Lower leg skin (tissue), 4 donors: ENCODE data around the gene FYCO1. TPM values are rescaled to one million over a fixed set of nuclear protein-coding genes. Genes with fewer than 3 reads are reported as not detected.

Experiments
- DNase-seq, 2 donors: peaks; one replicate each; pipeline ENCODE4 v3.0.0-alpha.2; 2019; ENCODE audit warnings: low spot score in 2 of 2
- H3K4me3 ChIP-seq: fragments of 200-600 bp; sonication (generic); 2 replicates; pipeline ENCODE4 v1.5.1; 2017; ENCODE audit warnings: mild to moderate bottlenecking, low read depth; ENCODE audit not compliant: poor library complexity, severe bottlenecking
- POLR2A ChIP-seq, 2 donors: fragments of 450-650 bp; IDR thresholded peaks; one replicate each; pipeline ENCODE4 v1.6.1; 2016 to 2017; ENCODE audit warnings: antibody characterized with exemption in 2 of 2, mild to moderate bottlenecking in 1 of 2, moderate library complexity in 1 of 2
- WGBS, 2 donors: methylation state at CpG; one replicate each; pipeline ENCODE4 v1.1.5; 2018; 5-methylcytosine and 5-hydroxymethylcytosine counted together
- intact Hi-C: fragments of 100-400 bp; cut with DNase I; formaldehyde crosslinking; loops from one replicate; pipeline ENCODE4 v1.15.0; 2023; ENCODE audit warnings: low total_unique reads
- total RNA-seq, 4 donors: library from RNA; depleted of rRNA; stranded (reverse); fragments of >200 nt; gene quantifications; one replicate each; pipeline ENCODE4 v1.1.0, GENCODE V29; 2016
- TF ChIP-seq, protein P1 (sequence below), 3 donors: fragments of 450-650 bp; IDR thresholded peaks; one replicate each; pipeline ENCODE4 v1.5.1; 2016; ENCODE audit warnings: antibody characterized with exemption in 3 of 3, mild to moderate bottlenecking in 3 of 3, moderate library complexity in 2 of 3

Gene FYCO1
- total RNA-seq, 4 donors from 2014 or later, result 35.0 to 57.0 (median 51.3) TPM

DNA sequence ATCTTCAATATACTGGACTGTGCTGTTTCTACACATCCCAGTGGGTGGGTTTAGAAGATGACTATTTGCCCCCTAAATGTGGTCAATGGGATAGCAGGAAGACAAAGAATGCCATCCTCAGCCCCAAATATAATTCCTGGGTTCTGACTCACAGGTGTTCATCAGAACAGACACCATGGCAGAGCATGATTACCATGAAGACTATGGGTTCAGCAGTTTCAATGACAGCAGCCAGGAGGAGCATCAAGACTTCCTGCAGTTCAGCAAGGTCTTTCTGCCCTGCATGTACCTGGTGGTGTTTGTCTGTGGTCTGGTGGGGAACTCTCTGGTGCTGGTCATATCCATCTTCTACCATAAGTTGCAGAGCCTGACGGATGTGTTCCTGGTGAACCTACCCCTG lies 49.3 kb downstream of the FYCO1 start:
- WGBS, 2 donors, result 100% methylated on average over 1 of the region's 1 CpG
- intact Hi-C loops, result no loop called here
- no peak overlapping the region for H3K4me3 ChIP-seq
- peak in 1 of 2 donors; percentile 17 for DNase-seq
- TF ChIP-seq, protein P1, sequence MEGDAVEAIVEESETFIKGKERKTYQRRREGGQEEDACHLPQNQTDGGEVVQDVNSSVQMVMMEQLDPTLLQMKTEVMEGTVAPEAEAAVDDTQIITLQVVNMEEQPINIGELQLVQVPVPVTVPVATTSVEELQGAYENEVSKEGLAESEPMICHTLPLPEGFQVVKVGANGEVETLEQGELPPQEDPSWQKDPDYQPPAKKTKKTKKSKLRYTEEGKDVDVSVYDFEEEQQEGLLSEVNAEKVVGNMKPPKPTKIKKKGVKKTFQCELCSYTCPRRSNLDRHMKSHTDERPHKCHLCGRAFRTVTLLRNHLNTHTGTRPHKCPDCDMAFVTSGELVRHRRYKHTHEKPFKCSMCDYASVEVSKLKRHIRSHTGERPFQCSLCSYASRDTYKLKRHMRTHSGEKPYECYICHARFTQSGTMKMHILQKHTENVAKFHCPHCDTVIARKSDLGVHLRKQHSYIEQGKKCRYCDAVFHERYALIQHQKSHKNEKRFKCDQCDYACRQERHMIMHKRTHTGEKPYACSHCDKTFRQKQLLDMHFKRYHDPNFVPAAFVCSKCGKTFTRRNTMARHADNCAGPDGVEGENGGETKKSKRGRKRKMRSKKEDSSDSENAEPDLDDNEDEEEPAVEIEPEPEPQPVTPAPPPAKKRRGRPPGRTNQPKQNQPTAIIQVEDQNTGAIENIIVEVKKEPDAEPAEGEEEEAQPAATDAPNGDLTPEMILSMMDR (IDR thresholded peaks at IDR 0.05), result no peak
- no peak for TF ChIP-seq POLR2A (IDR thresholded peaks at IDR 0.05)

DNA sequence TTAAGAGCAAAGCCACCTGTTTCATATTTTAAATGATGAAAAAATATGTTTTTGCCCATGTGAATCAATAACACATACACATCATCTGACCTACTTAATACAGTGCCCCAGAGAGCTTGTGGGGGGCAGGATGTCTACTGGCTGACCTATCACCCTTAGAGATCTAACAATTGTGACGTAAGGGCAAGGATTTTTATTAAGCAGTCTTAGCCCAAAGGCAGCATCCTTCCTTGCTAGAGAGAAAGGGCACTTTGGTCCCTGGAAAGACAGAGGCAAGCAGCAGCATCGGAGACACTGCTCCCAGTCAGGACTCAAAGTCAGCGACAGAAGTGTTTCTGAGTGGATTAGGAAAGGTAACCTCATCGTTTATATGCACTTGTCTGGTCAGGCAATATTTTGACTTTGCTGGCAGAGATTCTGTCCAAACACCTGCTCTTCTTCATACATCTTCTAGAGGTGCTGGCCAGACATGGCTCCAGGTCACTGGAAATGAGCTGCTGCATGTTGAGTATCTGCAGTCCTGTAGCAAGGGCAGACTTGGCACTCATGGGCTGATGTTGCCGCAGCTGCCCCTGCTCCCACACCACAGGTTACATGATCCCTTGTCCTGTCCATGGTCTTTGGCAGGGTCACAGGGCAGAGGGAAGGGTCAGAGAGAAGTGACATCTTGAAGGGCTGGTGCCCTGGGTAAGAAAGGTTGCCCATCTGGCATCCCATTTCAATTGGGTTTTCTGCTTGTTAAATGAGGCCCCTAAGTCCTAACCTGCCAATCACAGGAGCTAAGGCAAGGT lies 50.6 kb downstream of the FYCO1 start:
- DNase-seq, result peak in 1 of 2 donors; percentile 53
- WGBS, 2 donors, result 84 to 88% methylated on average over 5 of the region's 5 CpGs
- no peak overlapping the region for H3K4me3 ChIP-seq
- TF ChIP-seq, protein P1 (IDR thresholded peaks at IDR 0.05), result no peak
- TF ChIP-seq POLR2A (IDR thresholded peaks at IDR 0.05), result no peak
- intact Hi-C loops, result loop anchor here (5.0 kb wide), 1 partner anchor 502 kb away; no protein-coding TSS in a partner anchor

DNA sequence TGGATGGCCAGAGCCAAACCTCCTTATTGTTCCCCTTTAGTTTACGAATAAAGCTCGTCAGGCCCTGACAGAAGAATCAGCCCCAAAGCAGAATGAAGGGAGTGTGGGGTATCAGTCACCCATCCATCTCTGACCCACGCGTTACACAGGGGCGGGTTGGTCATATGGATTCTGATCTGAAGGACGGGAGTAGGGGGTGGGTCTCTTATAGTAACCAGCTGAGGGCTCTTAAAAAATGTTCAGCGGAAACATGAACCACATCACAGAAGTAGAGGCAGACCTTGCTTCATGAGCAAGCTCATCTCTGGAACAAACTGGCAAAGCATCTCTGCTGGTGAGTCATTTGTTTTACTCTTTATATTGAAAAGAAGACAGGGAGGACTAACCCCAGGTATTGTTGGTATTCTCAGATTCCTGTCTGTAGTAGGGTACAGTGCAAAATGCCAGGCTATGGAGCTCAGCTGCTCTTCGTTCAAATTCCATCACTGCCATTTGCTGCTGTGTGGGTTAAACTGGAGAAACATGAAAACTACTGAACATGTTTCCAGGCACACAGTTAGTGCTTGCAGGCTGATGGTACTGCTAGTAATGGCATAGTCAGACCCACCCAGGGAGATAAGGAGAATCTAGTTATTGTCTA lies 52.3 kb downstream of the FYCO1 start, which contains the start of gene CXCR6:
TSS of gene CXCR6 (plus strand) at position 258 of the 640 bp plus-strand sequence. CDS start 3,018 bp downstream, outside the sequence.
- TF ChIP-seq POLR2A (IDR thresholded peaks at IDR 0.05), result no peak
- peak in 1 of 2 donors; percentile 53 for DNase-seq
- no peak within 1 kb of the TSS for H3K4me3 ChIP-seq
- WGBS, 2 donors, result 89 to 92% methylated on average over 8 of the region's 8 CpGs
- intact Hi-C loops, result loop anchor here (5.0 kb wide), 1 partner anchor 504 kb away; no protein-coding TSS in a partner anchor

DNA sequence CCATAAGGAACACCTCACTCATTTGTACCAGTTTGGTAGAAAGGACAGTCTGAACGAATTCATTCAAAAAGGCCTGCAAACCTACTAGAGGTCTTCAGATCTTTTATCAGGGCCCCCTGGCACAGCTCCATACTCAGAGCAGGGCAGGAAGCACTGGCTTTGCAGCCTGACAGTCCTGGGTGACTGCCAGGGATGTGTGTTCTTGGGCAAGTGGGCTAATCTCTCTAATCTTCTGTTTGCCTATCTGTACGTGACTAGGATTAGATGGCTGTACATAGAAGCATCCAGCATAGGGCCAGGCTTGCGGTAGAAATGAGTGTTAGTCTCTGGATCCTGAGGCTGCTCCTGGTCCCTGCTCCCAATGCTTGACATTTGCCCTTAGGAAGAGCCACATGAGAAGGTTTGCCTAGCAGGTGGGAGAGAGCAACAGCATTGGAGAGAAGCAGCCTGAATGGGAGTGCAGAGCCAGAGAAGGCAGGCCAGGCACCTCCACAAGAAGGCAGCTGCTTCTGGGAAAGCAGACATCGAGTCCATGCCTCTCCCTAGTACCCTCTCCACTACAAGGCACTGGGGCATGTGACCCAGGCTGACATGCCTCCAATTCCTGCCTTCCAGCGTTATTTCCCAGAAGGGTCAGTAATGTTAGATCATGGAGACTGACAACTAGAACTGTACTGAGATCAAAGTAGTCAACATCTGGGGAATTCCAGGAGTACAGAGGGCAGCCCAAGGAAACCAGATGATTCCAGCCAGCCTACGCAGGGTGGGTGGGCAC lies 53.4 kb downstream of the FYCO1 start:
- peak in 1 of 2 donors; percentile 77 for DNase-seq
- WGBS, 2 donors, result 66 to 68% methylated on average over 5 to 6 of the region's 6 CpGs
- H3K4me3 ChIP-seq, result no peak overlapping the region
- no peak for TF ChIP-seq POLR2A (IDR thresholded peaks at IDR 0.05)
- TF ChIP-seq, protein P1 (IDR thresholded peaks at IDR 0.05), result no peak
- intact Hi-C loops, result loop anchor here (5.0 kb wide), 1 partner anchor 505 kb away; no protein-coding TSS in a partner anchor

DNA sequence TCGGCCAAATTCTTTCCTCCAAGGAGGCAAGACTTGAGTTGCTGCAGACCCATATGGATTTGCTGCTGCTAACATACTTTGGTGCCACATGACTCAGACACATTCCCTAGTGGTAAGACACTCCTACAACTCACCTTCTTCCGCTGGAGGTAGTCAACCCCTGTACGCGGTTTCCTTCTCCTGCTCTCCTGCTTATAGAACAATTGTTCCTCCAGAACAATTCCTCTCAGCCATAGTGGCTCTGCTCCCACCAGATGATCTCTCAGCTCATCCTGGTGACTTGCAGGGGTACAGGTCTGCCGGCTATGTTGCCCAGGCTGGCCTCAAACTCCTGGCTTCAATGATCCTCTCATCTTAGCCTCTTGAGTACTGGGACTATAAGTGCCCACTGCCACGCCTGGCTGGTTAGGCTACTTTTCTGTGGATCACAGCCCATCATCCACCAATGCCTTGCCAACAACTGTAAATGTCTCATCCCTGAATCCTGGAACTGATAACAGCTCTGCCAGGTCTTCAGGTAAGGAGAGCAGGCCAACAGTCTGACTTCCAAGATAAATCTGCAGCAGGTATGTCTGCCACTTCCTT lies 54.8 kb downstream of the FYCO1 start:
- TF ChIP-seq, protein P1 (IDR thresholded peaks at IDR 0.05), result no peak
- TF ChIP-seq POLR2A (IDR thresholded peaks at IDR 0.05), result no peak
- intact Hi-C loops, result loop anchor here (5.0 kb wide), 1 partner anchor 506 kb away; no protein-coding TSS in a partner anchor
- peak in 1 of 2 donors; percentile 43 for DNase-seq
- WGBS, 2 donors, result 89 to 90% methylated on average over 6 of the region's 6 CpGs
- no peak overlapping the region for H3K4me3 ChIP-seq
